Adrenal gland (tissue), 5 donors: Measurements from ENCODE around the gene DAP3.
"Not testable (repeated sequence)": the region's sequence is repeated elsewhere in the genome, so short reads cannot be mapped to it uniquely, and the experiment has no call there.

Experiments
- CTCF ChIP-seq, 6 experiments: fragments of 450-650 bp in 4 of 6; fragments of 200-600 bp in 2 of 6; sonication (generic) in 1 of 6; IDR thresholded peaks; 1 replicate in 5 of 6; 2 replicates in 1 of 6; pipeline versions ENCODE4 v1.5.1 to v1.8.0; 2016 to 2021; ENCODE audit warnings: antibody characterized with exemption in 6 of 6, mild to moderate bottlenecking in 2 of 6, moderate library complexity in 1 of 6
- POLR2A ChIP-seq, 2 donors: fragments of 450-650 bp; IDR thresholded peaks; one replicate each; pipeline ENCODE4 v1.6.1; 2017; ENCODE audit warnings: antibody characterized with exemption in 2 of 2, mild to moderate bottlenecking in 2 of 2, moderate library complexity in 1 of 2
- donor health status: DM: no; HTN: no; CAD: no.

- not testable (repeated sequence) for TF ChIP-seq CTCF, POLR2A (IDR thresholded peaks at IDR 0.05)
These were observed 12.8 kb downstream of the DAP3 start for GRCh38 chr1:155701675-155702074.
